Fibroblast of lung (primary cell): ENCODE data around the gene PCDH9. TPM values are rescaled to one million over a fixed set of nuclear protein-coding genes. Genes with fewer than 3 reads are reported as not detected.
"Not testable (repeated sequence)": the region's sequence is repeated elsewhere in the genome, so short reads cannot be mapped to it uniquely, and the experiment has no call there.

Source experiments
- DNase-seq, 2 donors: peaks; one replicate each; pipeline versions ENCODE4 v3.0.0 to v3.0.0-alpha.2; 2010; ENCODE audit warnings: low read depth in 2 of 2
- H2AFZ ChIP-seq: 2 replicates; pipeline ENCODE4 v1.5.1; 2012; ENCODE audit warnings: low read length, control low read depth, inconsistent platforms
- H3K27ac ChIP-seq: 2 replicates; pipeline ENCODE4 v1.5.1; 2011; ENCODE audit warnings: low read length, control low read depth; ENCODE audit not compliant: insufficient read depth
- H3K27me3 ChIP-seq: 2 replicates; pipeline ENCODE4 v1.5.1; 2011; ENCODE audit warnings: mild to moderate bottlenecking, low read length; ENCODE audit not compliant: control insufficient read depth, insufficient read depth
- H3K36me3 ChIP-seq: 2 replicates; pipeline ENCODE4 v1.5.1; 2011; ENCODE audit warnings: low read length; ENCODE audit not compliant: control insufficient read depth, insufficient read depth
- H3K4me1 ChIP-seq: 2 replicates; pipeline ENCODE4 v1.5.1; 2011; ENCODE audit warnings: low read length; ENCODE audit not compliant: control insufficient read depth, insufficient read depth; ENCODE audit errors: extremely low read depth
- H3K4me2 ChIP-seq: 2 replicates; pipeline ENCODE4 v1.5.1; 2011; ENCODE audit warnings: low read length, control low read depth; ENCODE audit not compliant: insufficient read depth; ENCODE audit errors: extremely low read depth
- H3K4me3 ChIP-seq, 4 experiments: fragments of 200-600 bp in 1 of 4; sonication (generic) in 1 of 4; replicated peaks in 1 of 4; 2 replicates each; pipeline ENCODE4 v1.5.1; 2011 to 2016; ENCODE audit warnings: low read length in 4 of 4, low read depth in 3 of 4, mild to moderate bottlenecking in 3 of 4, control low read depth in 2 of 4, inconsistent platforms in 1 of 4, mixed read lengths in 1 of 4; ENCODE audit not compliant: insufficient read depth in 1 of 4; ENCODE audit errors: control extremely low read depth in 1 of 4
- H3K79me2 ChIP-seq: 2 replicates; pipeline ENCODE4 v1.5.1; 2012; ENCODE audit warnings: mild to moderate bottlenecking, low read length, inconsistent platforms; ENCODE audit not compliant: control insufficient read depth, insufficient read depth
- H3K9ac ChIP-seq: 2 replicates; pipeline ENCODE4 v1.5.1; 2011; ENCODE audit warnings: mild to moderate bottlenecking, low read length, control low read depth; ENCODE audit not compliant: insufficient read depth
- H3K9me3 ChIP-seq: 2 replicates; pipeline ENCODE4 v1.5.1; 2012; ENCODE audit warnings: low read depth, low read length; ENCODE audit not compliant: control insufficient read depth, insufficient read depth
- H4K20me1 ChIP-seq: 2 replicates; pipeline ENCODE4 v1.5.1; 2011; ENCODE audit warnings: low read length; ENCODE audit not compliant: control insufficient read depth, insufficient read depth; ENCODE audit errors: extremely low read depth
- EZH2 ChIP-seq: IDR thresholded peaks from 2 replicates; pipeline ENCODE4 v1.5.1; 2012; ENCODE audit warnings: low read length, control low read depth, mild to moderate bottlenecking; ENCODE audit errors: missing control alignments
- polyA plus RNA-seq, 2 donors: library from polyadenylated mRNA; depleted of rRNA in 1 of 2; stranded (reverse) in 1 of 2; unstranded in 1 of 2; fragments of >200 nt; gene quantifications; 2 replicates each; pipeline ENCODE4 v1.2.1, GENCODE V29; 2011 to 2012; ENCODE audit warnings: missing spikeins in 1 of 2
- total RNA-seq: library from RNA; depleted of rRNA; stranded (reverse); fragments of >200 nt; gene quantifications from 2 replicates; pipeline ENCODE4 v1.2.1, GENCODE V29; 2014
- TF ChIP-seq, protein P1 (sequence below), 2 donors: IDR thresholded peaks in 1 of 2; conservative IDR thresholded peaks in 1 of 2; 1 replicate in 1 of 2; 2 replicates in 1 of 2; pipeline ENCODE4 v1.5.1; 2011 to 2012; ENCODE audit warnings: low read length in 2 of 2, control low read depth in 1 of 2, inconsistent platforms in 1 of 2, low read depth in 1 of 2, mild to moderate bottlenecking in 1 of 2

PCDH9 gene
- total and polyA plus RNA-seq, 2 donors (not counting 1 experiment from before 2014, with no cell fraction given), result 0.50 to 0.67 TPM

DNA sequence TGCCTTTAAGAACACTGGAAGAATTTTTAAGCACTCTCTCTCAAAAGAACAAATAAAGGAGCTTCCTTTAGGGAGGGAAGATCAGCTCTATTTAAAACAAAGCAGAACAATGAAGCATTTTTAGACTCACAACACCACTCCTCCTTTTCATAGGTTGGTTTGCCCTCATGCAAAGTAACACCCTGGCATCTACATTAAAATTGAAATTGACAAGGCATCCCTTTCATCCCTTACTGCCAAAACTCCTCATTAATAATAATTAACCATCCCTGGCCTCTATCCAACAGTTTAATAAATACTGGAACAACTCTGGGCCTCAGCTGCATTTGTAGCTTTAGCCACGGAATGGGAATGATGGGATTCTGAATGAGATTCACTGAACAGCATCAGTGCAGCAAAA, 929.1 kb downstream of the PCDH9 start:
- Histone ChIP-seq H3K9ac (no peak overlapping the region), H2AFZ (no peak overlapping the region), H3K4me2 (no peak overlapping the region), H4K20me1 (no peaks in the 10 kb centered on the region), H3K4me3 (no peak overlapping the region), H3K36me3 (no peaks in the 10 kb centered on the region), H3K9me3 (no peaks in the 10 kb centered on the region), H3K27me3 (no peaks in the 10 kb centered on the region), H3K79me2 (no peaks in the 10 kb centered on the region), H3K27ac (no peak overlapping the region), H3K4me1 (no peaks in the 10 kb centered on the region)
- TF ChIP-seq, protein P1, sequence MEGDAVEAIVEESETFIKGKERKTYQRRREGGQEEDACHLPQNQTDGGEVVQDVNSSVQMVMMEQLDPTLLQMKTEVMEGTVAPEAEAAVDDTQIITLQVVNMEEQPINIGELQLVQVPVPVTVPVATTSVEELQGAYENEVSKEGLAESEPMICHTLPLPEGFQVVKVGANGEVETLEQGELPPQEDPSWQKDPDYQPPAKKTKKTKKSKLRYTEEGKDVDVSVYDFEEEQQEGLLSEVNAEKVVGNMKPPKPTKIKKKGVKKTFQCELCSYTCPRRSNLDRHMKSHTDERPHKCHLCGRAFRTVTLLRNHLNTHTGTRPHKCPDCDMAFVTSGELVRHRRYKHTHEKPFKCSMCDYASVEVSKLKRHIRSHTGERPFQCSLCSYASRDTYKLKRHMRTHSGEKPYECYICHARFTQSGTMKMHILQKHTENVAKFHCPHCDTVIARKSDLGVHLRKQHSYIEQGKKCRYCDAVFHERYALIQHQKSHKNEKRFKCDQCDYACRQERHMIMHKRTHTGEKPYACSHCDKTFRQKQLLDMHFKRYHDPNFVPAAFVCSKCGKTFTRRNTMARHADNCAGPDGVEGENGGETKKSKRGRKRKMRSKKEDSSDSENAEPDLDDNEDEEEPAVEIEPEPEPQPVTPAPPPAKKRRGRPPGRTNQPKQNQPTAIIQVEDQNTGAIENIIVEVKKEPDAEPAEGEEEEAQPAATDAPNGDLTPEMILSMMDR (conservative IDR thresholded peaks at IDR 0.05 in 1 of 2, IDR thresholded peaks at IDR 0.05 in 1 of 2; ENCODE audit: low read depth in 1 of 2, low read length in 2 of 2), result no peak
- TF ChIP-seq EZH2, result no peak
- DNase-seq, result no peak

DNA sequence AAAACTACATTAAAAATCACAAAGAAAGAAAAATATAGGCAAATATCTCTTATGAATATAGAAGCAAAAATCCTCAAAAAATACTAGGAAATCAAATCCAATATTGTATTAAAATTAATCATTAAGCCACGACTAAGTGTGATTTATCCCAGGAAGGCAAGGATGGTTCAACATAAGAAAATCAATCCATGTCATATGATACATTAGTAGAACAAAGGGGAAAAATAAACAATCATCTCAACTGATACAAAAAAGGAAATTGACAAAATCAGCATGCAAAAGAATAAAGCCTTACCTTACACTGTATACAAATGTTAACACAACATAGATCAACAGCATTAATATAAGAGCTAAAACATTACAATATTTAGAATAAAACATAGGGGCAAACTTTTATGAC, 933.3 kb downstream of the PCDH9 start:
- Histone ChIP-seq H3K9me3 (no peaks in the 10 kb centered on the region), H3K36me3 (no peaks in the 10 kb centered on the region), H3K27me3 (no peaks in the 10 kb centered on the region), H3K27ac (no peak overlapping the region), H3K4me3 (no peak overlapping the region), H4K20me1 (no peaks in the 10 kb centered on the region), H3K79me2 (no peaks in the 10 kb centered on the region), H3K9ac (no peak overlapping the region), H3K4me2 (no peak overlapping the region), H3K4me1 (no peaks in the 10 kb centered on the region), H2AFZ (no peak overlapping the region)
- no peak for DNase-seq
- TF ChIP-seq, protein P1 (conservative IDR thresholded peaks at IDR 0.05 in 1 of 2, IDR thresholded peaks at IDR 0.05 in 1 of 2; ENCODE audit: low read depth in 1 of 2, low read length in 2 of 2), result no peak
- no peak for TF ChIP-seq EZH2

DNA sequence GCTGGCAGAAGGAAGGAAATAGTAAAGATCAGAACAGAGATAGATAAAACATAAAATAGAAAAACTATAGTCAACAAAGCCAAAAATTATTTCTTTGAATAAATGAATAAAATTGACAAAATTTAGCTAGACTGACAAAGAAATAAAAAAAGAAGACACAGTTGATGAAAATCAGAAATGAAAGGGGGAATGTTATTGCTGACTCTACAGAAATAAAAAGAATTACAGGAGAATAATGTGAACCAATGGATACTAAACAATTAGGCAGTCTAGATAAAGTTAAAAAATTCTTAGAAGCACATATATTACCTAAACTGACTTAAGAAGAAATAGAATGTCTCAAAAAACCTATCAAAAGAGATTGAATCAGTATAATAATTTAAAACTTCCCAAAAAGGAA, 933.8 kb downstream of the PCDH9 start:
- H3K27me3 ChIP-seq, result no peaks in the 10 kb centered on the region
- no peaks in the 10 kb centered on the region for H4K20me1 ChIP-seq
- TF ChIP-seq EZH2, result no peak
- TF ChIP-seq, protein P1 (conservative IDR thresholded peaks at IDR 0.05 in 1 of 2, IDR thresholded peaks at IDR 0.05 in 1 of 2; ENCODE audit: low read depth in 1 of 2, low read length in 2 of 2), result no peak
- no peak overlapping the region for H3K27ac ChIP-seq
- no peak for DNase-seq
- H3K9me3 ChIP-seq, result no peaks in the 10 kb centered on the region
- no peaks in the 10 kb centered on the region for H3K36me3 ChIP-seq
- H3K79me2 ChIP-seq, result no peaks in the 10 kb centered on the region
- no peak overlapping the region for H2AFZ ChIP-seq
- H3K4me2 ChIP-seq, result no peak overlapping the region
- no peak overlapping the region for H3K9ac ChIP-seq
- no peaks in the 10 kb centered on the region for H3K4me1 ChIP-seq
- H3K4me3 ChIP-seq, result no peak overlapping the region

DNA sequence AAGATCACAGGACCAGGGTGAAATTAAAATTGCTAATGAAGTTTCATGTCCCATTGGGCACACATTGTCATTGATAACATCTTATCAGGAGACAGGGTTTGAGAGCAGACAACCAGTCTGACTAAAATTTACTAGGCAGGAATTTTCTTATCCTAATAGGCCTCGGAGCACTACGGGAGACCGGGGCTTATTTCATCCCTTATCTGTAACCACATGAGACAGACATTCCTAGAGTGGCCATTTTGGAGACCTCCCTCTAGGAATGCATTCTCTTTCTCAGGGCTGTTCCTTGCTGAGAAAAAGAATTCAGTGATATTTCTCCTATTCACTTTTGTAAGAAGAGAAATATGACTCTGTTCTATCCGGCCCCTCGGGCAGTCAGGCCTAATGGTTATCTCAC, 943.3 kb downstream of the PCDH9 start:
- H3K36me3 ChIP-seq, H3K9ac ChIP-seq, H3K27ac ChIP-seq, H3K27me3 ChIP-seq, H3K4me3 ChIP-seq, H4K20me1 ChIP-seq, DNase-seq, H3K9me3 ChIP-seq, H3K79me2 ChIP-seq, H2AFZ ChIP-seq, H3K4me2 ChIP-seq, H3K4me1 ChIP-seq: not testable (repeated sequence)
